PC-9 (cell line): Measurements from ENCODE around the gene SP140. TPM values are rescaled to one million over a fixed set of nuclear protein-coding genes. Genes with fewer than 3 reads are reported as not detected.
A peak's percentile ranks its signal among the peaks of the same experiment; 100 is the strongest.

ENCODE experiments used
- BruUV-seq: library from RNA; stranded (reverse); fragments of 400-500 nt; replicated peaks from 2 replicates; lab custom pipeline; 2021; lab: Mats Ljungman, UMichigan
- CTCF ChIA-PET: fragments of 300-600 bp; sonication (Branson Sonifier 250); formaldehyde crosslinking; loops from one replicate; lab custom pipeline; 2022; ENCODE audit warnings: antibody characterized with exemption; lab: Charles Lee
- POLR2A ChIA-PET: fragments of 300-600 bp; sonication (Branson Sonifier 250); formaldehyde crosslinking; loops from one replicate; lab custom pipeline; 2022; ENCODE audit warnings: antibody characterized with exemption; ENCODE audit not compliant: unreplicated experiment; lab: Charles Lee
- DNase-seq, 2 experiments: peaks; one replicate each; pipeline versions ENCODE4 v3.0.0 to v3.0.0-alpha.2; 2015 to 2022; ENCODE audit warnings: mixed read lengths in 1 of 2
- H2AFZ ChIP-seq: fragments of 200-600 bp; sonication (generic); 2 replicates; pipeline ENCODE4 v1.8.1; 2017; ENCODE audit warnings: antibody characterized with exemption
- H3F3A ChIP-seq: fragments of 200-600 bp; sonication (generic); 2 replicates; pipeline ENCODE4 v1.8.1; 2017; ENCODE audit warnings: antibody characterized with exemption, mild to moderate bottlenecking, low read depth; ENCODE audit not compliant: insufficient read depth
- H3K27ac ChIP-seq: fragments of 200-600 bp; sonication (generic); 2 replicates; pipeline ENCODE4 v1.6.1; 2016; ENCODE audit warnings: mixed run types
- H3K27me3 ChIP-seq: fragments of 200-600 bp; sonication (generic); 2 replicates; pipeline ENCODE4 v1.6.1; 2016; ENCODE audit warnings: low read depth, mixed run types; ENCODE audit not compliant: insufficient read depth
- H3K36me3 ChIP-seq: fragments of 200-600 bp; sonication (generic); 2 replicates; pipeline ENCODE4 v1.6.1; 2016; ENCODE audit warnings: low read depth, mixed run types
- H3K4me1 ChIP-seq: fragments of 200-600 bp; sonication (generic); replicated peaks from 2 replicates; pipeline ENCODE4 v1.6.1; 2016; ENCODE audit warnings: mixed run types; ENCODE audit not compliant: insufficient read depth
- H3K4me2 ChIP-seq: fragments of 200-600 bp; sonication (generic); 2 replicates; pipeline ENCODE4 v1.6.1; 2017; ENCODE audit warnings: mixed run types
- H3K4me3 ChIP-seq: fragments of 200-600 bp; sonication (generic); 2 replicates; pipeline ENCODE4 v1.6.1; 2016; ENCODE audit warnings: mixed run types
- H3K79me2 ChIP-seq: fragments of 200-600 bp; sonication (generic); 2 replicates; pipeline ENCODE4 v1.6.1; 2017; ENCODE audit warnings: low read depth, mixed run types
- H3K9me2 ChIP-seq: fragments of 200-600 bp; sonication (generic); 2 replicates; pipeline ENCODE4 v1.8.1; 2017; ENCODE audit warnings: mild to moderate bottlenecking; ENCODE audit not compliant: insufficient read depth
- H3K9me3 ChIP-seq: fragments of 200-600 bp; sonication (generic); 2 replicates; pipeline ENCODE4 v1.8.1; 2016; ENCODE audit warnings: low read depth; ENCODE audit not compliant: insufficient read depth
- H4K20me1 ChIP-seq: fragments of 200-600 bp; sonication (generic); 2 replicates; pipeline ENCODE4 v1.8.1; 2017; ENCODE audit not compliant: insufficient read depth
- EZH2 ChIP-seq: fragments of 200-600 bp; sonication (generic); IDR thresholded peaks from 2 replicates; pipeline ENCODE4 v1.8.0; 2017; ENCODE audit warnings: antibody characterized with exemption, low read depth
- intact Hi-C: fragments of 100-400 bp; cut with micrococcal nuclease; formaldehyde crosslinking; loops from one replicate; pipeline ENCODE4 v1.10.0; 2022; ENCODE audit not compliant: unreplicated experiment
- total RNA-seq: library from RNA; stranded (reverse); gene quantifications from 2 replicates; pipeline ENCODE4 v1.2.3, GENCODE V29; 2021
- TF ChIP-seq, protein P1 (sequence below): fragments of 200-600 bp; sonication (generic); conservative IDR thresholded peaks from 2 replicates; pipeline ENCODE4 v1.6.1; 2017; ENCODE audit warnings: mixed run types, antibody characterized with exemption, mild to moderate bottlenecking, moderate library complexity

SP140 gene
- total RNA-seq, 1 experiment from 2014 or later: 0.83 TPM

DNA sequence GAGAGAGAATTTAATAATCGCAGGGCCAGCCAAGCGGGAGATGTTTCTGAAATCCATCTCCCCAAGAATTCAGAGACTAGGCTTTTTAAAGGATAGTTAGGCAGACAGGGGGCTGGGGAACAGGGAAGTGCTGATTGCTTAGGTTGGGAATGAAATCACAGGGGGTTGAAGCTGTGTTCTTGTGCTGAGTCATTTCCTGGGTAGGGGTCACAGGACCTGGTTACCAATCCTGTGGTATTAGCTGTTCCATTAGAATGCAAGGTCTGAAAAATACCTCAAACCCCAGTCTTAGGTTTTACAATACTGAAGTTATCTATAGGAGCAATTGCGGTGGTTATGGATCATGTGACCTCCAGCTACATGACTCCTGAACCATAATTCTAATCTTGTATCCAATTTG is 4.6 kb downstream of the SP140 start:
- Histone ChIP-seq H3F3A (0 out of 2 replicates have a peak, but pooled peaks cover 4% of the 10 kb centered on the region), H3K27me3 (no peaks in the 10 kb centered on the region), H3K36me3 (no peaks in the 10 kb centered on the region), H3K4me3 (no peak overlapping the region), H3K4me1 (peaks cover 14% of the 10 kb centered on the region), H3K27ac (peak overlapping the region; percentile 37; the same call in 1 of the 2 replicates), H4K20me1 (no peaks in the 10 kb centered on the region), H3K4me2 (no peak overlapping the region), H3K9me2 (no peaks in the 10 kb centered on the region), H2AFZ (peak overlapping the region; percentile 60), H3K79me2 (no peaks in the 10 kb centered on the region), H3K9me3 (peaks cover 18% of the 10 kb centered on the region; the same call in 1 of the 2 replicates)
- CTCF ChIA-PET: no interaction called here
- POLR2A ChIA-PET: interaction anchor here (0.7 kb wide), 1 partner anchor 10 kb away, joined by 8 read pairs; the partner anchor contains the start of gene SP110
- intact Hi-C loops: no loop called here
- no peak for DNase-seq
- BruUV-seq: no TSS peak
- TF ChIP-seq, protein P1, sequence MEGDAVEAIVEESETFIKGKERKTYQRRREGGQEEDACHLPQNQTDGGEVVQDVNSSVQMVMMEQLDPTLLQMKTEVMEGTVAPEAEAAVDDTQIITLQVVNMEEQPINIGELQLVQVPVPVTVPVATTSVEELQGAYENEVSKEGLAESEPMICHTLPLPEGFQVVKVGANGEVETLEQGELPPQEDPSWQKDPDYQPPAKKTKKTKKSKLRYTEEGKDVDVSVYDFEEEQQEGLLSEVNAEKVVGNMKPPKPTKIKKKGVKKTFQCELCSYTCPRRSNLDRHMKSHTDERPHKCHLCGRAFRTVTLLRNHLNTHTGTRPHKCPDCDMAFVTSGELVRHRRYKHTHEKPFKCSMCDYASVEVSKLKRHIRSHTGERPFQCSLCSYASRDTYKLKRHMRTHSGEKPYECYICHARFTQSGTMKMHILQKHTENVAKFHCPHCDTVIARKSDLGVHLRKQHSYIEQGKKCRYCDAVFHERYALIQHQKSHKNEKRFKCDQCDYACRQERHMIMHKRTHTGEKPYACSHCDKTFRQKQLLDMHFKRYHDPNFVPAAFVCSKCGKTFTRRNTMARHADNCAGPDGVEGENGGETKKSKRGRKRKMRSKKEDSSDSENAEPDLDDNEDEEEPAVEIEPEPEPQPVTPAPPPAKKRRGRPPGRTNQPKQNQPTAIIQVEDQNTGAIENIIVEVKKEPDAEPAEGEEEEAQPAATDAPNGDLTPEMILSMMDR: no peak
- TF ChIP-seq EZH2: no peak

DNA sequence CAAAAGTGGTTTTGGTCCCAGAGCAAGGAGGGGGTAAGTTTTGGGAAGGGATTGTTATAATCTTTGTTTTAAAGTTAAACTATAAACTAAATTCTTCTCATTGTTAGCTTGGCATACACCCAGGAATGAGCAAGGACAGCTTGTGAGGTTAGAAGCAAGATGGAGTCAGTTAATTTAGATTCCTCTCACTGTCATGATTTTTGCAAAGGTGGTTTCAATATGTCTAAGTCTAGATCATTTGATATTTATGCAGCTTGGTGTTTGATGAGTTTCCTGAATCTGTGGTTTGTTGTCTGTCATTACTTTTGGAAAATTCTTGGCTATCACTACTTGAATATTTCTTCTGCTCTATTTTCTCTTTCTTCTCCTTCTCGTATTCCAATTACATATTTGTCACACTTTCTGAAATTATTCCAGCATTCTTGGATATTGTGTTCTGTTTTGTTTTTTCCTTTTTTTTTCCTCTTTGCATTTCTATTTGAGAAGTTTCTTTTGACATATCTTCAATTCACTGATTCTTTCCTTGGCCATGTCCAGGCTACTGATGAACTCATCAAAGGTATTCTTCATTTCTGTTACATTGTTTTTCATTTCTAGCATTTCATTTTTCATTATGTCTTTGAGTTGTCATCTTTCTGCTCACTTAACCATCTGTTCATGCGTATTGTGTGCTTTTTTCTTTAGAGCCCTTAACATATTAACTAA is 5.1 kb downstream of the SP140 start:
- intact Hi-C loops: no loop called here
- Histone ChIP-seq H4K20me1 (no peaks in the 10 kb centered on the region), H3K9me3 (peaks cover 18% of the 10 kb centered on the region; the same call in 1 of the 2 replicates), H3K4me3 (no peak overlapping the region), H3K27me3 (no peaks in the 10 kb centered on the region), H3K36me3 (no peaks in the 10 kb centered on the region), H3K9me2 (no peaks in the 10 kb centered on the region), H3F3A (0 out of 2 replicates have a peak, but pooled peaks cover 4% of the 10 kb centered on the region), H3K27ac (peak overlapping the region; percentile 37; the same call in 1 of the 2 replicates), H3K4me1 (peaks cover 14% of the 10 kb centered on the region), H3K79me2 (no peaks in the 10 kb centered on the region), H2AFZ (peak overlapping the region; percentile 60), H3K4me2 (no peak overlapping the region)
- ChIA-PET CTCF (no interaction called here), POLR2A (interaction anchor here (0.7 kb wide), 1 partner anchor 11 kb away, joined by 8 read pairs; the partner anchor contains the start of gene SP110)
- no TSS peak for BruUV-seq
- no peak for TF ChIP-seq EZH2
- DNase-seq: no peak

DNA sequence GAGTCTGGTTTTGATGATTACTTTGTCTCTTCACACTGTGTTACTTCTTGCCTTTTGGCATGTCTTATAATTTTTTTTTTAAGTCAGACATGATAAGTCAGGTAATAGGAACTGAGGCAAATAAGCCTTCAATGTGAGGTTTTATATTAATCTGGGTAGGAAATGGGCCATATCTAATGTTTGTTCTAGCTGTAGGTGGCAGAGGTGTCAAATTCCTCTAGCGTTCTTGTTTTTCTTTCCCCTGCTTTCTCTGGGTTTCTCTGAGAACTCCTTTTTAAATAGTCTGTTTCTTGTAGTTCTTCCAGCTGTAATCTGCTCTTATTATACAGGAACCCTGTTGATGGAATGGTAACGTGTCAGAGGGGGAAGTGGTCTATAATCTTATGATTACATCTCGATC is 5.7 kb downstream of the SP140 start:
- CTCF ChIA-PET: no interaction called here
- H3K4me3 ChIP-seq: no peak overlapping the region
- H4K20me1 ChIP-seq: no peaks in the 10 kb centered on the region
- no peak overlapping the region for H2AFZ ChIP-seq
- intact Hi-C loops: no loop called here
- no TSS peak for BruUV-seq
- no peaks in the 10 kb centered on the region for H3K27me3 ChIP-seq
- H3K79me2 ChIP-seq: no peaks in the 10 kb centered on the region
- POLR2A ChIA-PET: no interaction called here
- peaks cover 18% of the 10 kb centered on the region; the same call in 1 of the 2 replicates for H3K9me3 ChIP-seq
- peaks cover 14% of the 10 kb centered on the region for H3K4me1 ChIP-seq
- DNase-seq: no peak
- H3F3A ChIP-seq: 0 out of 2 replicates have a peak, but pooled peaks cover 4% of the 10 kb centered on the region
- H3K4me2 ChIP-seq: no peak overlapping the region
- H3K9me2 ChIP-seq: no peaks in the 10 kb centered on the region
- no peak overlapping the region for H3K27ac ChIP-seq
- no peaks in the 10 kb centered on the region for H3K36me3 ChIP-seq
- TF ChIP-seq, protein P1: no peak
- no peak for TF ChIP-seq EZH2
